SK-N-SH (cell line): ENCODE data around the gene SBF2. TPM values are rescaled to one million over a fixed set of nuclear protein-coding genes. Genes with fewer than 3 reads are reported as not detected.

Experiments used
- CTCF ChIA-PET: fragments of 300-600, 350-600 bp; formaldehyde crosslinking; extraction: SDS; loops from one replicate; lab custom pipeline; 2021; lab: Yijun Ruan, JAX
- POLR2A ChIA-PET: fragments of 350-600 bp; sonication (Branson Sonifier 250); formaldehyde crosslinking; extraction: SDS; loops from one replicate; lab custom pipeline; 2020; ENCODE audit warnings: antibody characterized with exemption, inconsistent platforms; lab: Yijun Ruan, JAX
- DNase-seq: peaks from one replicate; pipeline ENCODE4 v3.0.0; 2012
- H2AFZ ChIP-seq: fragments of 200-600 bp; sonication (generic); 2 replicates; pipeline ENCODE4 v1.8.1; 2016; ENCODE audit warnings: antibody characterized with exemption, mild to moderate bottlenecking, low read depth
- H3F3A ChIP-seq: fragments of 200-600 bp; sonication (generic); replicated peaks from 2 replicates; pipeline ENCODE3; 2016; ENCODE audit warnings: antibody characterized with exemption, mild to moderate bottlenecking; ENCODE audit not compliant: insufficient read depth
- H3K27ac ChIP-seq, 2 experiments: fragments of 200-500 bp in 1 of 2; fragments of 200-600 bp in 1 of 2; sonication (Bioruptor generic) in 1 of 2; sonication (generic), shearing (Covaris generic) in 1 of 2; 2 replicates each; pipeline versions ENCODE4 v1.5.1 to v1.6.1; 2014 to 2016; ENCODE audit warnings: low read depth in 2 of 2, inconsistent platforms in 1 of 2, low read length in 1 of 2, mild to moderate bottlenecking in 1 of 2, mixed read lengths in 1 of 2
- H3K27me3 ChIP-seq: fragments of 200-600 bp; sonication (generic), shearing (Covaris generic); 2 replicates; pipeline ENCODE4 v1.6.1; 2016; ENCODE audit warnings: mixed run types; ENCODE audit not compliant: insufficient read depth
- H3K36me3 ChIP-seq, 2 experiments: fragments of 200-500 bp in 1 of 2; fragments of 200-600 bp in 1 of 2; sonication (Bioruptor generic) in 1 of 2; sonication (generic) in 1 of 2; replicated peaks in 1 of 2; 2 replicates each; pipeline versions ENCODE3 to v1.5.1; 2014 to 2016; ENCODE audit warnings: low read length in 1 of 2, mild to moderate bottlenecking in 1 of 2; ENCODE audit not compliant: insufficient read depth in 2 of 2, control insufficient read depth in 1 of 2
- H3K4me1 ChIP-seq, 2 experiments: fragments of 200-500 bp in 1 of 2; fragments of 200-600 bp in 1 of 2; sonication (Bioruptor generic) in 1 of 2; sonication (generic), shearing (Covaris generic) in 1 of 2; 2 replicates each; pipeline versions ENCODE4 v1.5.1 to v1.6.1; 2014 to 2016; ENCODE audit warnings: low read depth in 1 of 2, low read length in 1 of 2, mixed run types in 1 of 2; ENCODE audit not compliant: insufficient read depth in 2 of 2, control insufficient read depth in 1 of 2
- H3K4me2 ChIP-seq: fragments of 200-600 bp; sonication (generic), shearing (Covaris generic); 2 replicates; pipeline ENCODE4 v1.6.1; 2017; ENCODE audit warnings: mixed run types
- H3K4me3 ChIP-seq, 2 experiments: fragments of 200-500 bp in 1 of 2; fragments of 200-600 bp in 1 of 2; sonication (Bioruptor generic) in 1 of 2; sonication (generic), shearing (Covaris generic) in 1 of 2; 2 replicates each; pipeline versions ENCODE4 v1.5.1 to v1.8.1; 2014 to 2016; ENCODE audit warnings: low read depth in 2 of 2, inconsistent platforms in 1 of 2, low read length in 1 of 2, mild to moderate bottlenecking in 1 of 2, mixed read lengths in 1 of 2, moderate library complexity in 1 of 2
- H3K79me2 ChIP-seq: fragments of 200-600 bp; sonication (generic); 2 replicates; pipeline ENCODE4 v1.8.1; 2017; ENCODE audit warnings: mild to moderate bottlenecking; ENCODE audit not compliant: insufficient read depth
- H3K9ac ChIP-seq: fragments of 200-600 bp; sonication (generic); 2 replicates; pipeline ENCODE4 v1.6.1; 2017; ENCODE audit warnings: mixed run types
- H3K9me2 ChIP-seq: fragments of 200-600 bp; sonication (generic); 2 replicates; pipeline ENCODE4 v1.6.1; 2017; ENCODE audit warnings: mixed run types
- H3K9me3 ChIP-seq: fragments of 200-600 bp; sonication (generic); 2 replicates; pipeline ENCODE4 v1.6.1; 2017; ENCODE audit warnings: mixed run types, mild to moderate bottlenecking, moderate library complexity
- H4K20me1 ChIP-seq: fragments of 200-600 bp; sonication (generic); 2 replicates; pipeline ENCODE4 v1.6.1; 2017; ENCODE audit warnings: mild to moderate bottlenecking, mixed run types; ENCODE audit not compliant: insufficient read depth
- CHD2 ChIP-seq: fragments of 150-350 bp; IDR thresholded peaks from 2 replicates; pipeline ENCODE4 v1.6.1; 2018; ENCODE audit warnings: low read length; ENCODE audit not compliant: partially characterized antibody
- CTCF ChIP-seq: fragments of 200-600 bp; sonication (generic); IDR thresholded peaks from 2 replicates; pipeline ENCODE4 v1.6.1; 2017; ENCODE audit warnings: antibody characterized with exemption, mild to moderate bottlenecking, moderate library complexity
- ELF1 ChIP-seq: IDR thresholded peaks from 2 replicates; pipeline ENCODE4 v1.4.0; 2012
- GATA2 ChIP-seq: sonication (generic); formaldehyde crosslinking; IDR thresholded peaks from 2 replicates; pipeline ENCODE4 v1.5.0; 2020; ENCODE audit warnings: mild to moderate bottlenecking, missing genetic modification reagents
- MAX ChIP-seq: IDR thresholded peaks from 2 replicates; pipeline ENCODE4 v1.4.0; 2012; ENCODE audit warnings: low read depth
- MEF2A ChIP-seq: IDR thresholded peaks from 2 replicates; pipeline ENCODE4 v1.4.0; 2012; ENCODE audit warnings: low read depth, borderline replicate concordance
- NFIC ChIP-seq: IDR thresholded peaks from 2 replicates; pipeline ENCODE4 v1.4.0; 2012; ENCODE audit warnings: borderline replicate concordance
- NRF1 ChIP-seq: IDR thresholded peaks from 2 replicates; pipeline ENCODE4 v1.6.1; 2012; ENCODE audit warnings: low read depth, mild to moderate bottlenecking, low read length
- PBX3 ChIP-seq: IDR thresholded peaks from 2 replicates; pipeline ENCODE4; 2012
- RAD21 ChIP-seq: IDR thresholded peaks from 2 replicates; pipeline ENCODE4 v1.6.1; 2012; ENCODE audit warnings: mild to moderate bottlenecking, low read length
- RCOR1 ChIP-seq: fragments of 150-350 bp; IDR thresholded peaks from 2 replicates; pipeline ENCODE4 v1.6.1; 2017; ENCODE audit warnings: antibody characterized with exemption, low read length
- REST ChIP-seq: IDR thresholded peaks from 2 replicates; pipeline ENCODE4 v1.6.1; 2012; ENCODE audit warnings: mild to moderate bottlenecking, low read depth, low read length, moderate library complexity
- SIN3A ChIP-seq: IDR thresholded peaks from 2 replicates; pipeline ENCODE4 v1.6.1; 2012; ENCODE audit warnings: low read depth, mild to moderate bottlenecking, low read length, moderate library complexity, borderline replicate concordance
- SMC3 ChIP-seq: IDR thresholded peaks from 2 replicates; pipeline ENCODE4 v1.6.1; 2012; ENCODE audit warnings: low read depth, low read length, improper control_type of control experiment
- USF1 ChIP-seq: IDR thresholded peaks from 2 replicates; pipeline ENCODE4 v1.4.0; 2012; ENCODE audit warnings: low read depth, borderline replicate concordance
- USF2 ChIP-seq: fragments of 150-350 bp; IDR thresholded peaks from 2 replicates; pipeline ENCODE4 v1.6.1; 2017; ENCODE audit warnings: antibody characterized with exemption, low read length, low read depth, borderline replicate concordance
- WGBS: methylation state at CpG from one replicate; pipeline ENCODE4 v1.1.6; 2017; ENCODE audit warnings: low lambda C conversion rate; 5-methylcytosine and 5-hydroxymethylcytosine counted together
- polyA plus RNA-seq, 3 experiments: library from polyadenylated mRNA; depleted of rRNA; stranded (reverse); fragments of >200 nt; gene quantifications; 2 replicates each; pipeline ENCODE4 v1.2.3, GENCODE V29; 2012

SBF2 gene
- polyA plus RNA-seq, 1 of the 3 experiments (the other 2 are of a cell fraction), result 23.0 TPM

GRCh38 chr11:10023212-10023611, 270.8 kb downstream of the SBF2 start:
- H3K27ac ChIP-seq, result no peak overlapping the region; a peak in 1 of 4 replicates
- ChIA-PET CTCF (no interaction called here), POLR2A (no interaction called here)
- no peaks in the 10 kb centered on the region for H3F3A ChIP-seq
- no peak overlapping the region for H3K9ac ChIP-seq
- no peaks in the 10 kb centered on the region for H3K9me3 ChIP-seq
- H3K27me3 ChIP-seq, result no peaks in the 10 kb centered on the region
- peaks cover 11 to 20% of the 10 kb centered on the region in 2 experiments for H3K36me3 ChIP-seq
- TF ChIP-seq MAX (no peak), RCOR1 (no peak), USF1 (no peak), GATA2 (no peak), NRF1 (no peak), NFIC (no peak), USF2 (no peak), RAD21 (no peak), SMC3 (no peak), CHD2 (no peak), ELF1 (no peak), SIN3A (no peak), MEF2A (no peak), CTCF (no peak), REST (no peak), PBX3 (no peak)
- H3K4me3 ChIP-seq, result no peak overlapping the region
- H2AFZ ChIP-seq, result no peak overlapping the region
- WGBS, result 99% methylated on average over 3 of the region's 3 CpGs
- H3K9me2 ChIP-seq, result no peaks in the 10 kb centered on the region
- H3K4me1 ChIP-seq, result peaks cover 0 to 17% of the 10 kb centered on the region in 2 experiments; a peak in 2 of 4 replicates
- H3K4me2 ChIP-seq, result no peak overlapping the region
- no peaks in the 10 kb centered on the region for H4K20me1 ChIP-seq
- DNase-seq, result no peak
- no peaks in the 10 kb centered on the region for H3K79me2 ChIP-seq
